Sigmoid colon (tissue), 7 donors: Measurements from ENCODE around the gene CCDC188. TPM values are rescaled to one million over a fixed set of nuclear protein-coding genes. Genes with fewer than 3 reads are reported as not detected.

Experiments used
- DNase-seq: peaks from one replicate; pipeline ENCODE4 v3.0.0-alpha.2; 2019
- H3K27ac ChIP-seq, 4 donors: fragments of 200-600 bp; sonication (generic); one replicate each; pipeline ENCODE4 v1.5.1; 2016 to 2019; ENCODE audit warnings: mild to moderate bottlenecking in 1 of 4
- H3K27me3 ChIP-seq, 3 donors: fragments of 200-600 bp; sonication (generic); one replicate each; pipeline ENCODE4 v1.5.1; 2019; ENCODE audit warnings: mild to moderate bottlenecking in 1 of 3
- H3K36me3 ChIP-seq, 4 donors: fragments of 200-600 bp; sonication (generic); one replicate each; pipeline ENCODE4 v1.5.1; 2016 to 2019
- H3K4me1 ChIP-seq, 4 donors: fragments of 200-600 bp; sonication (generic); one replicate each; pipeline ENCODE4 v1.5.1; 2017 to 2019
- H3K4me3 ChIP-seq, 4 donors: fragments of 200-600 bp; sonication (generic); one replicate each; pipeline ENCODE4 v1.5.1; 2017 to 2019; ENCODE audit warnings: mild to moderate bottlenecking in 2 of 4, moderate library complexity in 1 of 4
- H3K9me3 ChIP-seq, 4 donors: fragments of 200-600 bp in 3 of 4; sonication (generic) in 3 of 4; one replicate each; pipeline versions ENCODE4 v1.5.1 to v1.6.1; 2013 to 2019
- CTCF ChIP-seq, 4 experiments: fragments of 450-650 bp in 3 of 4; fragments of 200-600 bp in 1 of 4; IDR thresholded peaks; one replicate each; pipeline ENCODE4 v1.5.1; 2016 to 2019; ENCODE audit warnings: antibody characterized with exemption in 4 of 4, mild to moderate bottlenecking in 3 of 4, moderate library complexity in 2 of 4
- EP300 ChIP-seq, 4 donors: sonication (generic); formaldehyde crosslinking; IDR thresholded peaks; one replicate each; pipeline ENCODE4 v1.6.1; 2017; ENCODE audit warnings: antibody characterized with exemption in 4 of 4
- POLR2A ChIP-seq, 2 donors: fragments of 450-650 bp; IDR thresholded peaks; one replicate each; pipeline ENCODE4 v1.6.1; 2016; ENCODE audit warnings: antibody characterized with exemption in 2 of 2, mild to moderate bottlenecking in 2 of 2, moderate library complexity in 2 of 2
- POLR2AphosphoS5 ChIP-seq, 4 donors: sonication (generic); formaldehyde crosslinking; IDR thresholded peaks; one replicate each; pipeline ENCODE4 v1.6.1; 2017; ENCODE audit warnings: antibody characterized with exemption in 4 of 4
- WGBS, 2 donors: extraction: QIAGEN DNeasy Blood & Tissue Kit; methylation state at CpG; one replicate each; pipeline ENCODE4 v1.1.7; 2013; 5-methylcytosine and 5-hydroxymethylcytosine counted together
- intact Hi-C: fragments of 100-400 bp; cut with DNase I; formaldehyde crosslinking; loops from one replicate; pipeline ENCODE4 v1.15.1; 2023
- polyA plus RNA-seq, 3 donors: library from polyadenylated mRNA; stranded (reverse); fragments of 200-250 nt; gene quantifications; one replicate each; pipeline ENCODE4 v1.2.3, GENCODE V29; 2013
- small RNA-seq, 3 donors: library from RNA; depleted of rRNA; stranded (forward); fragments of <200 nt; gene quantifications; one replicate each; pipeline ENCODE3, GENCODE V24; 2016
- total RNA-seq, 4 donors: library from RNA; depleted of rRNA; stranded (reverse); fragments of >200 nt; gene quantifications; one replicate each; pipeline ENCODE4 v1.1.0, GENCODE V29; 2016
- donor health status: healthy with polysubstance abuse.
- donor health status: Bipolar disorder and iron deficiency.
- donor health status: healthy.

CCDC188 gene
- total and polyA plus RNA-seq, 7 donors, result 0.41 to 1.1 TPM; not detected in 5

DNA sequence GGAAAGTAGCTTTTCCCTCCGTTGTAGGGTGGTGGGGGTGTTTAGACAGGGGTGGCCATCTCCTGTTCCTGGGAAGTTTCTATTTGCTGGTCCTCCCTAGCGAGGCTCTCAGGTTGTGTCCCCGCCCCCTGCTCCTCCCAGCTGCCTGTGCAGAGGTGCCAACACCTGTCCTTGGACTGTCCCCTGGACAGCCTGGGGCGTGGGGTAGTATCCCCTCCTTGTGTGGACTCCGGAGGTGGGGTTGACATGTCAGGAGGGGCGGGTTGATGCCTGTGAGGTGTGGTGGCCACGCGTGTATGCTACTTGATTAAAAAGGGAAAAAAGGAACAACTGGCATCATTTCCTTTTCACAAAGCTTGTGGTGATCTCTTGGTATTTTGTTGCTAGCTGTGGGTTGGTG lies 49.2 kb downstream of the CCDC188 start:
- no peak overlapping the region for H3K27ac ChIP-seq
- H3K9me3 ChIP-seq, result no peaks in the 10 kb centered on the region
- 71 to 75% methylated on average over 8 of the region's 8 CpGs for WGBS, 2 donors
- intact Hi-C loops, result no loop called here
- TF ChIP-seq CTCF (IDR thresholded peaks at IDR 0.05), result no peak
- no peak for DNase-seq
- H3K4me1 ChIP-seq, result no peaks in the 10 kb centered on the region
- peaks cover 25 to 90% (median 51%) of the 10 kb centered on the region in 4 donors for H3K36me3 ChIP-seq
- H3K27me3 ChIP-seq, result no peaks in the 10 kb centered on the region
- H3K4me3 ChIP-seq, result no peak overlapping the region

- TF ChIP-seq CTCF (IDR thresholded peaks at IDR 0.05) (no peak), EP300 (IDR thresholded peaks at IDR 0.05) (no peak), POLR2A (IDR thresholded peaks at IDR 0.05) (no peak), POLR2AphosphoS5 (IDR thresholded peaks at IDR 0.05) (no peak)
- Histone ChIP-seq H3K4me1 (no peaks in the 10 kb centered on the region), H3K27me3 (no peaks in the 10 kb centered on the region), H3K9me3 (no peaks in the 10 kb centered on the region), H3K36me3 (peaks cover 16 to 91% (median 58%) of the 10 kb centered on the region in 4 donors), H3K4me3 (no peak overlapping the region), H3K27ac (no peak overlapping the region)
- intact Hi-C loops, result no loop called here
- DNase-seq, result no peak
- WGBS, 2 donors, result 96% methylated on average over 6 of the region's 6 CpGs
Observed at GRCh38 chr22:20099099-20099711, 51.6 kb downstream of the CCDC188 start.

Small RNA genes lying within 50 kb of the gene (small RNA-seq; reads per million reads assigned to genes)
- gene MIR6816, result 0 to 0.18 (median 0) reads per million in 3 donors
- 0 reads per million in 3 donors for gene RF00599

Other genes starting within 250 kb of the CCDC188 start
- gene COMT, start 209.3 kb downstream of the CCDC188 start, total RNA-seq, result 100 to 1,000 TPM; 106 to 162 (median 112) TPM
- 10 to 100 TPM; 62.5 to 97.6 (median 68.4) TPM for gene COMT, start 209.3 kb downstream of the CCDC188 start, polyA plus RNA-seq
- gene TXNRD2, start 209.2 kb downstream of the CCDC188 start, total RNA-seq, result 10 to 100 TPM; 16.3 to 29.6 (median 21.1) TPM
- 10 to 100 TPM; 13.2 to 18.3 (median 16.6) TPM for gene TXNRD2, start 209.2 kb downstream of the CCDC188 start, polyA plus RNA-seq
- 10 to 100 TPM; 14.6 to 33.8 (median 24.5) TPM for gene ARVCF, start 134.2 kb downstream of the CCDC188 start, total RNA-seq
- gene ARVCF, start 134.2 kb downstream of the CCDC188 start, polyA plus RNA-seq, result 10 to 100 TPM in 1 of 3 donors, 1 to 10 TPM in 2; 3.9 to 13.3 (median 6.0) TPM
- 10 to 100 TPM; 24.2 to 36.6 (median 31.9) TPM for gene TANGO2, start 129.9 kb downstream of the CCDC188 start, total RNA-seq
- gene TANGO2, start 129.9 kb downstream of the CCDC188 start, polyA plus RNA-seq, result 10 to 100 TPM; 27.0 to 46.2 (median 27.8) TPM
- 10 to 100 TPM; 15.0 to 32.7 (median 22.2) TPM for gene DGCR8, start 70.8 kb downstream of the CCDC188 start, total RNA-seq
- gene DGCR8, start 70.8 kb downstream of the CCDC188 start, polyA plus RNA-seq, result 10 to 100 TPM in 1 of 3 donors, 1 to 10 TPM in 2; 6.7 to 24.1 (median 8.4) TPM
- 100 to 1,000 TPM; 135 to 194 (median 163) TPM for gene RANBP1, start 35.0 kb downstream of the CCDC188 start, total RNA-seq
- 100 to 1,000 TPM in 1 of 3 donors, 10 to 100 TPM in 2; 67.9 to 163 (median 79.8) TPM for gene RANBP1, start 35.0 kb downstream of the CCDC188 start, polyA plus RNA-seq
- gene TRMT2A, start 33.8 kb downstream of the CCDC188 start, total RNA-seq, result 10 to 100 TPM; 40.0 to 55.1 (median 51.1) TPM
- 10 to 100 TPM in 1 of 3 donors, 1 to 10 TPM in 2; 8.6 to 43.7 (median 9.0) TPM for gene TRMT2A, start 33.8 kb downstream of the CCDC188 start, polyA plus RNA-seq
- gene ZDHHC8, start 19.3 kb downstream of the CCDC188 start, total RNA-seq, result 10 to 100 TPM in 2 of 4 donors, 1 to 10 TPM in 2; 4.6 to 14.3 (median 9.5) TPM
- 10 to 100 TPM in 1 of 3 donors, 1 to 10 TPM in 2; 1.8 to 26.0 (median 4.2) TPM for gene ZDHHC8, start 19.3 kb downstream of the CCDC188 start, polyA plus RNA-seq
- gene RTN4R, start 117.3 kb upstream of the CCDC188 start, total RNA-seq, result under 1 TPM in 2 of 4 donors, not detected in 2; 0.36 to 0.83 TPM
- gene RTN4R, start 117.3 kb upstream of the CCDC188 start, polyA plus RNA-seq, result 1 to 10 TPM in 2 of 3 donors, under 1 TPM in 1; 0.60 to 4.3 (median 1.4) TPM
- 10 to 100 TPM; 62.3 to 88.6 (median 69.8) TPM for gene DGCR6L, start 169.0 kb upstream of the CCDC188 start, total RNA-seq
- gene DGCR6L, start 169.0 kb upstream of the CCDC188 start, polyA plus RNA-seq, result 10 to 100 TPM; 38.6 to 72.7 (median 54.6) TPM
- gene ZNF74, start 243.1 kb upstream of the CCDC188 start, total RNA-seq, result 10 to 100 TPM; 11.4 to 18.8 (median 15.2) TPM
- 1 to 10 TPM; 1.4 to 4.8 (median 2.4) TPM for gene ZNF74, start 243.1 kb upstream of the CCDC188 start, polyA plus RNA-seq